K562 (cell line): ENCODE measurements around the gene ILKAP. TPM values are rescaled to one million over a fixed set of nuclear protein-coding genes. Genes with fewer than 3 reads are reported as not detected.
A peak's percentile ranks its signal among the peaks of the same experiment; 100 is the strongest.

ENCODE experiments used
- BMI1 ChIP-seq: fragments of 150-350 bp; IDR thresholded peaks from 2 replicates; pipeline ENCODE4 v1.6.1; 2014; ENCODE audit warnings: low read length
- CBX1 ChIP-seq: sonication (generic); IDR thresholded peaks from 2 replicates; pipeline ENCODE4 v1.6.1; 2016; ENCODE audit warnings: antibody characterized with exemption, low read depth, mild to moderate bottlenecking
- CEBPB ChIP-seq: fragments of 450-650 bp; IDR thresholded peaks from 2 replicates; pipeline ENCODE4 v1.6.1; 2016; ENCODE audit warnings: missing genetic modification characterization, missing compliant biosample characterization
- E2F1 ChIP-seq: sonication (generic); formaldehyde crosslinking; IDR thresholded peaks from 2 replicates; pipeline ENCODE4 v1.8.1; 2023; ENCODE audit warnings: mild to moderate bottlenecking, missing genetic modification reagents, moderate library complexity
- EP300 ChIP-seq: IDR thresholded peaks from 2 replicates; pipeline ENCODE4 v1.6.1; 2012; ENCODE audit warnings: low read length, improper control_type of control experiment
- ESRRA ChIP-seq: fragments of 450-650 bp; IDR thresholded peaks from 2 replicates; pipeline ENCODE4 v1.6.1; 2014; ENCODE audit warnings: low read depth, mild to moderate bottlenecking, moderate library complexity, borderline replicate concordance
- FOSL1 ChIP-seq: fragments of 200-800 bp; sonication (Bioruptor generic); conservative IDR thresholded peaks from 2 replicates; pipeline ENCODE4 v1.6.1; 2016; ENCODE audit warnings: missing genetic modification characterization, missing compliant biosample characterization
- HEY1 ChIP-seq: fragments of 250-450 bp; sonication (Bioruptor Pico); IDR thresholded peaks from 2 replicates; pipeline ENCODE4 v1.5.0; 2020; ENCODE audit warnings: mild to moderate bottlenecking, moderate library complexity, borderline replicate concordance
- HMG20A ChIP-seq: fragments of 450-650 bp; formaldehyde crosslinking; conservative IDR thresholded peaks from 2 replicates; pipeline ENCODE4 v1.4.0; 2020; ENCODE audit warnings: mild to moderate bottlenecking, mixed read lengths
- IRF2 ChIP-seq: sonication (generic); formaldehyde crosslinking; IDR thresholded peaks from 2 replicates; pipeline ENCODE4 v1.8.1; 2022; ENCODE audit warnings: mild to moderate bottlenecking, missing genetic modification reagents
- LEF1 ChIP-seq: fragments of 450-650 bp; IDR thresholded peaks from 2 replicates; pipeline ENCODE4 v1.6.1; 2016; ENCODE audit warnings: mild to moderate bottlenecking
- MTA1 ChIP-seq: fragments of 450-650 bp; IDR thresholded peaks from 2 replicates; pipeline ENCODE4 v1.6.1; 2017; ENCODE audit warnings: borderline replicate concordance
- NFE2L1 ChIP-seq: fragments of 450-650 bp; IDR thresholded peaks from 2 replicates; pipeline ENCODE4 v1.6.1; 2016; ENCODE audit warnings: missing genetic modification characterization, low read depth, mild to moderate bottlenecking, missing compliant biosample characterization, moderate library complexity, borderline replicate concordance
- PHB2 ChIP-seq: fragments of 450-650 bp; IDR thresholded peaks from 2 replicates; pipeline ENCODE4 v1.6.1; 2017; ENCODE audit warnings: low read depth
- RBBP5 ChIP-seq: fragments of 200-600 bp; sonication (generic); IDR thresholded peaks from 2 replicates; pipeline ENCODE4 v1.6.1; 2012; ENCODE audit warnings: borderline replicate concordance, mild to moderate bottlenecking, low read length, control low read depth, inconsistent platforms; ENCODE audit not compliant: insufficient read depth, poor library complexity, severe bottlenecking
- SIN3B ChIP-seq: fragments of 450-650 bp; IDR thresholded peaks from 2 replicates; pipeline ENCODE4 v1.6.1; 2017; ENCODE audit warnings: low read depth, mild to moderate bottlenecking, moderate library complexity
- SMAD1 ChIP-seq: fragments of 150-350 bp; IDR thresholded peaks from 2 replicates; pipeline ENCODE4 v1.6.1; 2014; ENCODE audit warnings: low read length, low read depth; ENCODE audit not compliant: partially characterized antibody
- SMAD2 ChIP-seq: fragments of 150-350 bp; IDR thresholded peaks from 2 replicates; pipeline ENCODE4 v1.6.1; 2014; ENCODE audit warnings: low read depth, mild to moderate bottlenecking, low read length
- SNAPC5 ChIP-seq: fragments of 250-450 bp; sonication (Bioruptor Pico); IDR thresholded peaks from 2 replicates; pipeline ENCODE4 v1.8.0; 2021; ENCODE audit warnings: moderate library complexity, mild to moderate bottlenecking, inconsistent platforms
- STAT5A ChIP-seq: IDR thresholded peaks from 2 replicates; pipeline ENCODE4 v1.6.1; 2012; ENCODE audit warnings: low read length, inconsistent platforms, borderline replicate concordance
- TFAM ChIP-seq: fragments of 250-450 bp; sonication (Bioruptor Pico); conservative IDR thresholded peaks from 2 replicates; pipeline ENCODE4 v1.5.0; 2021; ENCODE audit warnings: mild to moderate bottlenecking, moderate library complexity
- TRIM28 ChIP-seq: fragments of 450-650 bp; IDR thresholded peaks from 2 replicates; pipeline ENCODE4 v1.6.1; 2017
- XRCC4 ChIP-seq: IDR thresholded peaks from one replicate; pipeline ENCODE4 v1.6.1; 2011; ENCODE audit not compliant: insufficient read depth, insufficient read length; ENCODE audit errors: extremely low read depth
- ZNF707 ChIP-seq: fragments of 250-450 bp; sonication (Bioruptor Pico); conservative IDR thresholded peaks from 2 replicates; pipeline ENCODE4 v1.8.0; 2022; ENCODE audit warnings: inconsistent platforms, mild to moderate bottlenecking, moderate library complexity
- polyA plus RNA-seq, 8 experiments: library from polyadenylated mRNA; depleted of rRNA in 4 of 8; stranded (reverse) in 5 of 8; unstranded in 3 of 8; fragments of >200 nt; fragmentation: Nextera tagmentation in 2 of 8; fragmentation: Illumina TruSeq in 1 of 8; extraction: Ambion mirVana in 2 of 8; extraction: Trizol in 1 of 8; gene quantifications; 2 replicates each; pipeline versions ENCODE4 v1.2.1 to v1.2.3, GENCODE V29; 2011 to 2014; ENCODE audit warnings: inconsistent platforms in 1 of 8, missing spikeins in 1 of 8
- total RNA-seq, 7 experiments: library from RNA; depleted of rRNA in 6 of 7; stranded (reverse); fragments of >200 nt in 6 of 7; fragmentation: Illumina TruSeq in 2 of 7; extraction: Trizol in 2 of 7; gene quantifications; 2 replicates each; pipeline versions ENCODE4 v1.2.1 to v1.2.3, GENCODE V29; 2011 to 2021; ENCODE audit warnings: low replicate concordance in 1 of 7
- TF ChIP-seq, protein P1 (sequence below), 2 experiments: fragments of 450-650 bp in 1 of 2; IDR thresholded peaks; 2 replicates each; pipeline ENCODE4 v1.6.1; 2011 to 2017; ENCODE audit warnings: low read depth in 2 of 2, antibody characterized with exemption in 1 of 2, borderline replicate concordance in 1 of 2, low read length in 1 of 2, mild to moderate bottlenecking in 1 of 2, mixed read lengths in 1 of 2; ENCODE audit not compliant: control insufficient read depth in 1 of 2
- TF ChIP-seq, protein P2 (sequence below): fragments of 450-650 bp; formaldehyde crosslinking; IDR thresholded peaks from 2 replicates; pipeline ENCODE4 v1.4.0; 2022; ENCODE audit warnings: mild to moderate bottlenecking, moderate library complexity

Gene ILKAP
- total and polyA plus RNA-seq, 9 of the 15 experiments (the other 6 are each of a cell fraction or from before 2014, with no cell fraction given): 3.1 to 43.9 (median 20.7) TPM

- no peak for TF ChIP-seq SNAPC5
- TF ChIP-seq E2F1 (CRISPR knock-in tag): no peak
- TF ChIP-seq, protein P1, sequence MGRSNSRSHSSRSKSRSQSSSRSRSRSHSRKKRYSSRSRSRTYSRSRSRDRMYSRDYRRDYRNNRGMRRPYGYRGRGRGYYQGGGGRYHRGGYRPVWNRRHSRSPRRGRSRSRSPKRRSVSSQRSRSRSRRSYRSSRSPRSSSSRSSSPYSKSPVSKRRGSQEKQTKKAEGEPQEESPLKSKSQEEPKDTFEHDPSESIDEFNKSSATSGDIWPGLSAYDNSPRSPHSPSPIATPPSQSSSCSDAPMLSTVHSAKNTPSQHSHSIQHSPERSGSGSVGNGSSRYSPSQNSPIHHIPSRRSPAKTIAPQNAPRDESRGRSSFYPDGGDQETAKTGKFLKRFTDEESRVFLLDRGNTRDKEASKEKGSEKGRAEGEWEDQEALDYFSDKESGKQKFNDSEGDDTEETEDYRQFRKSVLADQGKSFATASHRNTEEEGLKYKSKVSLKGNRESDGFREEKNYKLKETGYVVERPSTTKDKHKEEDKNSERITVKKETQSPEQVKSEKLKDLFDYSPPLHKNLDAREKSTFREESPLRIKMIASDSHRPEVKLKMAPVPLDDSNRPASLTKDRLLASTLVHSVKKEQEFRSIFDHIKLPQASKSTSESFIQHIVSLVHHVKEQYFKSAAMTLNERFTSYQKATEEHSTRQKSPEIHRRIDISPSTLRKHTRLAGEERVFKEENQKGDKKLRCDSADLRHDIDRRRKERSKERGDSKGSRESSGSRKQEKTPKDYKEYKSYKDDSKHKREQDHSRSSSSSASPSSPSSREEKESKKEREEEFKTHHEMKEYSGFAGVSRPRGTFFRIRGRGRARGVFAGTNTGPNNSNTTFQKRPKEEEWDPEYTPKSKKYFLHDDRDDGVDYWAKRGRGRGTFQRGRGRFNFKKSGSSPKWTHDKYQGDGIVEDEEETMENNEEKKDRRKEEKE (IDR thresholded peaks at IDR 0.05; ENCODE audit: borderline replicate concordance in 1 of 2, control insufficient read depth in 1 of 2, low read depth in 2 of 2, low read length in 1 of 2): no peak
- no peak for TF ChIP-seq HMG20A (CRISPR knock-in tag)
- TF ChIP-seq NFE2L1 (tag): no peak
- no peak for TF ChIP-seq ESRRA
- TF ChIP-seq SIN3B: no peak
- no peak for TF ChIP-seq PHB2
- TF ChIP-seq XRCC4: no peak
- no peak for TF ChIP-seq MTA1
- TF ChIP-seq, protein P2, sequence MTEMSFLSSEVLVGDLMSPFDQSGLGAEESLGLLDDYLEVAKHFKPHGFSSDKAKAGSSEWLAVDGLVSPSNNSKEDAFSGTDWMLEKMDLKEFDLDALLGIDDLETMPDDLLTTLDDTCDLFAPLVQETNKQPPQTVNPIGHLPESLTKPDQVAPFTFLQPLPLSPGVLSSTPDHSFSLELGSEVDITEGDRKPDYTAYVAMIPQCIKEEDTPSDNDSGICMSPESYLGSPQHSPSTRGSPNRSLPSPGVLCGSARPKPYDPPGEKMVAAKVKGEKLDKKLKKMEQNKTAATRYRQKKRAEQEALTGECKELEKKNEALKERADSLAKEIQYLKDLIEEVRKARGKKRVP (CRISPR knock-in tag): no peak
- TF ChIP-seq BMI1: no peak
- 0 out of 2 replicates have a peak, but pooled peaks have one; percentile 59 for TF ChIP-seq CBX1
- no peak for TF ChIP-seq LEF1
- TF ChIP-seq SMAD2: no peak
- TF ChIP-seq IRF2 (CRISPR knock-in tag): no peak
- no peak for TF ChIP-seq ZNF707
- no peak for TF ChIP-seq EP300
- TF ChIP-seq TRIM28: no peak
- TF ChIP-seq TFAM: no peak
- TF ChIP-seq CEBPB: peak; percentile 30; the same call in 1 of the 2 replicates
- TF ChIP-seq RBBP5: peak; percentile 80
- TF ChIP-seq HEY1: no peak
- TF ChIP-seq STAT5A: no peak
- TF ChIP-seq SMAD1: no peak
- no peak for TF ChIP-seq FOSL1 (tag)
Measured at GRCh38 chr2:238231251-238231793, 27.8 kb upstream of the ILKAP start (continued).
